ENCODE results near the gene CLDND2.

Gene CLDND2

DNA sequence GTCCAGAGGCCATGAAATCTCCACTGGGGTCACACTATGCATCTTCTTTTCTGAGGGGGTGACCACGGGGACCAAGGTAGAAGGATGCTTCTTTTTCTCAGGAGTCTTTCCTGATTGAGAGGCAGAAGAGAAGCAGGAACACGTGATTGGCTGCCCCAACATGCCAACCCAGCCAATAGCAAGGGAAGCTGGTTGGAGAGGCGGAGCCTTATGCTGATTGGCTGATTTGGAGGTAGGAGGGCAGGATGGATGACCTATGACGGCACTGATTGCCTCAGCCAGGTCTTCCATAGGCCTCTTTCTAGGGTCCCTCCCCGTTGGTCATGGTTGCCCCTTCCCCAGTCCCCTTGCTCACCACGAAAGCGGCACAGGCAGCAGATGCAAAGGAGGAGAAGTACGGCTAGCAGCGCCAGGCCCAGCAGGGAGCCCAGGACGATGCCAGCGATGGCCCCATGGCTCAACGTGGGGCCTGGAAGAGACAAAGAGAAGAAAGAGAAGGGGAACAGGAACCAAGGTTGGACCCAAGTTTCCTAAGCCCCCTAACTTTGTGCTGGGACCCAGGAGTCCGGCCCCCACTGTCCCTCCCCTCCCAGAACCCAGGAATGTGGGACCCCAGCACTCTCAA is 34.9 kb downstream of the CLDND2 start:
- no peak overlapping the region for H3K4me3 ChIP-seq (ENCODE audit: low read length)
- TF ChIP-seq, protein P1, sequence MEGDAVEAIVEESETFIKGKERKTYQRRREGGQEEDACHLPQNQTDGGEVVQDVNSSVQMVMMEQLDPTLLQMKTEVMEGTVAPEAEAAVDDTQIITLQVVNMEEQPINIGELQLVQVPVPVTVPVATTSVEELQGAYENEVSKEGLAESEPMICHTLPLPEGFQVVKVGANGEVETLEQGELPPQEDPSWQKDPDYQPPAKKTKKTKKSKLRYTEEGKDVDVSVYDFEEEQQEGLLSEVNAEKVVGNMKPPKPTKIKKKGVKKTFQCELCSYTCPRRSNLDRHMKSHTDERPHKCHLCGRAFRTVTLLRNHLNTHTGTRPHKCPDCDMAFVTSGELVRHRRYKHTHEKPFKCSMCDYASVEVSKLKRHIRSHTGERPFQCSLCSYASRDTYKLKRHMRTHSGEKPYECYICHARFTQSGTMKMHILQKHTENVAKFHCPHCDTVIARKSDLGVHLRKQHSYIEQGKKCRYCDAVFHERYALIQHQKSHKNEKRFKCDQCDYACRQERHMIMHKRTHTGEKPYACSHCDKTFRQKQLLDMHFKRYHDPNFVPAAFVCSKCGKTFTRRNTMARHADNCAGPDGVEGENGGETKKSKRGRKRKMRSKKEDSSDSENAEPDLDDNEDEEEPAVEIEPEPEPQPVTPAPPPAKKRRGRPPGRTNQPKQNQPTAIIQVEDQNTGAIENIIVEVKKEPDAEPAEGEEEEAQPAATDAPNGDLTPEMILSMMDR (conservative IDR thresholded peaks at IDR 0.05; ENCODE audit: low read length) = no peak
- no peak for DNase-seq (ENCODE audit: low read depth)

DNA sequence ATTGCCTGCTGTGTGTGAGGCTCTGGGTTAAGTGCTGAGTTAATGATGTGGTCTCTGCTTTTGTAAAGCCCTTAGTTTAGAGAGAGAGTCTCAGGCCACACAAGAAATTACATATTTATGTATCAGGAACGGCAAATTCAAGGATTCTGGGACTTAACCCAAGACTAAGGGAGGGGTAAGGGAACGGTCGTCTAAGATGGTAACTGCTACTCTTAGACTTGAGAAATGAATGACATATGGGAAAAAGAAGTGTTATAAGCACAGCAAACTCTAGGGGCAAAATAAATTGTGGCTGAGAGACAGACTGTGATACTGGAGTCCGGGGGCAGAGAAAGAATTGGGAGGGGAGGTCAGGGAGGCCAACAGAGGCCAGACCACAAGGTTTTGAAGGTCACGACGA is 37.1 kb downstream of the CLDND2 start:
- no peak overlapping the region for H3K4me3 ChIP-seq (ENCODE audit: low read length)
- TF ChIP-seq, protein P1 (conservative IDR thresholded peaks at IDR 0.05; ENCODE audit: low read length) = no peak
- DNase-seq (ENCODE audit: low read depth) = no peak

DNA sequence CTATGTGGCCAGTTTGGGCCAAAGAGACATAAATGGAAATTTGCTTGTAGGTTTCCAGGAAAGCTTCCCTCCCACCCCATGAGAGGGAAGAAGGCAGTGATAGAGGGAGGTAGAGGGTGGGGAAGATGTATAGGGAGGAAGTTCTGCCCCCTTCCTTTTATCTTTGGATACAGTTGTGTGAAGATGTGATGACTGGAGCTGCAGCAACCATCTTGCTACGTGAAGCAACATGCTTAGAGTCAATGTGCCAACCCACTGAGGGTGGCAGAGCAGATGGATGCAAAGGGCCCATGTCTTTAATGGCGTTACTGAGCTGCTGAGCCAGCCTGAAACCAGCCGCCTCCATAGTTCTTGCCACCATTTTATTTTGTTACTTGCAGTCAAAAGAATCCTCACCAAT is 37.6 kb downstream of the CLDND2 start:
- H3K4me3 ChIP-seq (ENCODE audit: low read length) = no peak overlapping the region
- DNase-seq (ENCODE audit: low read depth) = no peak
- TF ChIP-seq, protein P1 (conservative IDR thresholded peaks at IDR 0.05; ENCODE audit: low read length) = no peak

DNA sequence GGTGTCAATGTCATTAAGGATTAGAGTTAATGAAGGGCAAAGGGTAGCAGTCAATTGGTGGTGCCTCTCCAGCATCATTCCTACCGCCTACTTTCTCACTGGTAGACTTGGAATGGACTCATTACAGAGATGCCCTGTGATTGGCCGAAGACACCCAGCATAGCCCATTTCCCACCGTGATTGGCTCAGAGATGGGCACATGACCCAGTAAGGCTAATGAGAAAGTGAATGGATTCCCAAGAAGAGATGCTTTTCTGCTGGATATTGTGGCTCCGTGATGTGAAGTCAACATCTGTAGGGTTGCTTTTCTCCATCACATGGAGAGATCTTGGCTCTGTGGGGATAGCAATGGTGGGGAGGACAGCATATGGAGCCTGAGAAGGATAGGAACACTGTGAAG is 38.4 kb downstream of the CLDND2 start:
- no peak overlapping the region for H3K4me3 ChIP-seq (ENCODE audit: low read length)

DNA sequence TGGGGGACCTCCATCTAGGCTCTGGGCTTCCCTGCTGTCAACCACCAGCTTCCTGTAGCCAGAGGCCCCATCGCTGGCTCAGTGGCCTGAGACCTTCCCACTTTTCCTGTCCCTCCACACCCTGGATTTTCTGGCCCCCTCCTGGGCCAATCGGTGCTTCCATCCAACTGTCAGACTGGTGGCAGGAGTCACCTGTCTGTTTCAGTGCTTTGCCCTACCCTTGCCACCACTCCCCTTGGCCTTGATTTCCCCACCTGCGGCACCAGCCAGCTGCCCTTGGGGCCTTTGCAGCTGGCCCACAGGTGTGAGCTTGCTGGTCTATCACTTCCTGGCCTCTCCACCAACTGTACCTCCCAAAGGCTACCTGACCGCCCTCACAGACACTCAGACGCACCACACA is 39.4 kb downstream of the CLDND2 start:
- TF ChIP-seq, protein P1 (conservative IDR thresholded peaks at IDR 0.05; ENCODE audit: low read length) = no peak
- no peak for DNase-seq (ENCODE audit: low read depth)
- H3K4me3 ChIP-seq (ENCODE audit: low read length) = no peak overlapping the region

More for the DNA sequence above, 38.4 kb downstream of the CLDND2 start:
- TF ChIP-seq, protein P1 (conservative IDR thresholded peaks at IDR 0.05; ENCODE audit: low read length) = no peak
- DNase-seq (ENCODE audit: low read depth) = no peak

DNA sequence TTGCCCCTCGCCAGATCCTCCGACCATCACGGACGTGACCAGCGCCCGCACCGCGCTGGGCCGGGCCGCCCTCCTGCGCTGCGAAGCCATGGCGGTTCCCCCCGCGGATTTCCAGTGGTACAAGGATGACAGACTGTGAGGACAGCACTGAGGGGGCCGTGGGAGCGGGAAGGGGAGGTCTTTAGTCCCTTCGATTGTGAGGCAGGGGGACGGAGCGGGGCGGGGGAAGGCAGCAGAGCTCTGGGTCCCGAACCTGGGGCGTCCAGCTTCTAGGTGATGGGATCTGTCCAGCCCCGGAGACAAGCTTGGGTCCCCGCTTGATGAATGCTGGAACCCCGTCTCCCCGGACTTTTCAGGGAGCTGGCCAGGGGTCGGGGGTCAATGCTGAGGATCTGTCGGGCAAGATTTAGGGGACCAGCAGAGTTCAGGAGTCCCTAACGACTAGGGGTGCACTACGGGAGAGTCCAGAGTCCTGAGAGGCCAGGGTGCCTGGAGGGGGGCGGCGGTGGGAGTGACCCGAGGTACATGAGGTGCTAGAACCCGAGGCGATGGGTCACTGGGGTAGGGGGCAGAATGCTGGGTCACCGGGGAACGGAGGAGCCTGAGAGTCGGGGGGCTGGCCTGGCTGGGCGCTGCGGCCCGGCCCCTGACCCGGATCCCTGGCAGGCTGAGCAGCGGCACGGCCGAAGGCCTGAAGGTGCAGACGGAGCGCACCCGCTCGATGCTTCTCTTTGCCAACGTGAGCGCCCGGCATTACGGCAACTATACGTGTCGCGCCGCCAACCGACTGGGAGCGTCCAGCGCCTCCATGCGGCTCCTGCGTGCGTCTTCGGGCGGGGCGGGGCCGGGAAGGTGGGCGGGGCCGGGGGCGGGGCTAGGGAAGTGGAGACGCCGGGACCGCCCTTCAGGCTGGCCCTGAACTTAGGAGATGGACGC is 41.5 kb downstream of the CLDND2 start:
- DNase-seq (ENCODE audit: low read depth) = peak; percentile 32
- TF ChIP-seq, protein P1 (conservative IDR thresholded peaks at IDR 0.05; ENCODE audit: low read length) = no peak
- peak overlapping the region; percentile 26; the same call in 1 of the 2 replicates for H3K4me3 ChIP-seq (ENCODE audit: low read length)

All from AG10803 (cell line).